Endothelial cell of umbilical vein (primary cell): ENCODE data around the gene CNNM3.

Experiments
- EZH2 ChIP-seq: IDR thresholded peaks from 2 replicates; pipeline ENCODE4 v1.6.1; 2012; ENCODE audit warnings: borderline replicate concordance, low read depth, mild to moderate bottlenecking, moderate library complexity, low read length, inconsistent platforms; ENCODE audit not compliant: severe bottlenecking
- FOS ChIP-seq: IDR thresholded peaks from 2 replicates; pipeline ENCODE4 v1.6.1; 2011; ENCODE audit warnings: mild to moderate bottlenecking, low read length, moderate library complexity, borderline replicate concordance; ENCODE audit not compliant: insufficient read depth
- JUN ChIP-seq: IDR thresholded peaks from 2 replicates; pipeline ENCODE4 v1.6.1; 2011; ENCODE audit warnings: borderline replicate concordance, low read depth; ENCODE audit not compliant: insufficient read length, insufficient read depth
- POLR2A ChIP-seq: IDR thresholded peaks from 2 replicates; pipeline ENCODE4 v1.6.1; 2012; ENCODE audit warnings: low read depth, mild to moderate bottlenecking, control low read depth, low read length
- POLR2AphosphoS5 ChIP-seq: IDR thresholded peaks from 2 replicates; pipeline ENCODE4 v1.6.1; 2012; ENCODE audit warnings: low read depth, mild to moderate bottlenecking, control low read depth, low read length, moderate library complexity; ENCODE audit not compliant: insufficient read depth
- TF ChIP-seq, protein P1 (sequence below), 2 donors: IDR thresholded peaks; 1 replicate in 1 of 2; 2 replicates in 1 of 2; pipeline ENCODE4 v1.5.1; 2011; ENCODE audit warnings: low read length in 2 of 2, mild to moderate bottlenecking in 2 of 2, moderate library complexity in 2 of 2, control low read depth in 1 of 2, inconsistent platforms in 1 of 2, low read depth in 1 of 2; ENCODE audit not compliant: insufficient read depth in 1 of 2; ENCODE audit errors: extremely low read depth in 1 of 2
- TF ChIP-seq, protein P2 (sequence below): IDR thresholded peaks from 2 replicates; pipeline ENCODE4 v1.6.1; 2011; ENCODE audit not compliant: insufficient read depth, insufficient read length

DNA sequence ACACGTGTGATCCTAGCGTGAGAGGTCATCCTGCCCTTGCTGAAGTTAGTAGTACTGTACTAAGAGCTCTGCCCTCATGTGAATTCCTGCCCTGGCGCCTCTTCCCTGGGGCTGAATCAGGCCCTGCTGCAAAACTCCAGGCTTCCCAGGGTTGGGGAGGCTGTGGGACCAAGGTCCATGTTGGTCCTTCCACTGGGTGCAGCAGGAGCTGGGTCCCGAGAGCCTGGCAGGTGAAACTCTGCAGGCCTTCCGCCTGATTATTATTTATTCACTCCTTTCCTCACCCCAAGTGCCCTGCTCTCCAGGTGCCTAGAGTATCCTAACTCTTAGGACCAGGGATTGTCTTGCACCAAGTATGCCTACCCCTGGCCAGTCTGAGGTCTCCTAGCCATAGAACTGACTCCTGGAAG lies 5.3 kb upstream of the CNNM3 start:
- TF ChIP-seq POLR2A (no peak), POLR2AphosphoS5 (no peak), EZH2 (no peak), FOS (no peak), JUN (no peak)
- TF ChIP-seq, protein P1, sequence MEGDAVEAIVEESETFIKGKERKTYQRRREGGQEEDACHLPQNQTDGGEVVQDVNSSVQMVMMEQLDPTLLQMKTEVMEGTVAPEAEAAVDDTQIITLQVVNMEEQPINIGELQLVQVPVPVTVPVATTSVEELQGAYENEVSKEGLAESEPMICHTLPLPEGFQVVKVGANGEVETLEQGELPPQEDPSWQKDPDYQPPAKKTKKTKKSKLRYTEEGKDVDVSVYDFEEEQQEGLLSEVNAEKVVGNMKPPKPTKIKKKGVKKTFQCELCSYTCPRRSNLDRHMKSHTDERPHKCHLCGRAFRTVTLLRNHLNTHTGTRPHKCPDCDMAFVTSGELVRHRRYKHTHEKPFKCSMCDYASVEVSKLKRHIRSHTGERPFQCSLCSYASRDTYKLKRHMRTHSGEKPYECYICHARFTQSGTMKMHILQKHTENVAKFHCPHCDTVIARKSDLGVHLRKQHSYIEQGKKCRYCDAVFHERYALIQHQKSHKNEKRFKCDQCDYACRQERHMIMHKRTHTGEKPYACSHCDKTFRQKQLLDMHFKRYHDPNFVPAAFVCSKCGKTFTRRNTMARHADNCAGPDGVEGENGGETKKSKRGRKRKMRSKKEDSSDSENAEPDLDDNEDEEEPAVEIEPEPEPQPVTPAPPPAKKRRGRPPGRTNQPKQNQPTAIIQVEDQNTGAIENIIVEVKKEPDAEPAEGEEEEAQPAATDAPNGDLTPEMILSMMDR (IDR thresholded peaks at IDR 0.05; ENCODE audit: extremely low read depth in 1 of 2, insufficient read depth in 1 of 2, low read depth in 1 of 2, low read length in 2 of 2) = no peak
- TF ChIP-seq, protein P2, sequence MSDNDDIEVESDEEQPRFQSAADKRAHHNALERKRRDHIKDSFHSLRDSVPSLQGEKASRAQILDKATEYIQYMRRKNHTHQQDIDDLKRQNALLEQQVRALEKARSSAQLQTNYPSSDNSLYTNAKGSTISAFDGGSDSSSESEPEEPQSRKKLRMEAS = no peak
